ENCODE measurements around the gene BGLAP. TPM values are rescaled to one million over a fixed set of nuclear protein-coding genes. Genes with fewer than 3 reads are reported as not detected.

BGLAP gene
- polyA plus RNA-seq, 1 donor from 2014 or later: 2.5 TPM

GRCh38 chr1:156286061-156286460, 44.1 kb downstream of the BGLAP start:
- Histone ChIP-seq H3K27ac (ENCODE audit: low read length) (no peak overlapping the region), H3K4me3 (ENCODE audit: low read length) (no peak overlapping the region), H3K9ac (ENCODE audit: low read length) (no peak overlapping the region), H3F3A (ENCODE audit: insufficient read depth, low read length, poor library complexity, severe bottlenecking) (no peaks in the 10 kb centered on the region), H3K9me3 (ENCODE audit: low read length) (no peaks in the 10 kb centered on the region), H3K27me3 (ENCODE audit: insufficient read depth, low read depth, low read length) (no peaks in the 10 kb centered on the region), H3K9me2 (ENCODE audit: insufficient read depth, low read length) (no peaks in the 10 kb centered on the region), H2AFZ (ENCODE audit: low read depth, low read length) (no peak overlapping the region), H4K20me1 (ENCODE audit: insufficient read depth) (no peaks in the 10 kb centered on the region), H3K36me3 (ENCODE audit: insufficient read depth, low read length) (no peaks in the 10 kb centered on the region), H3K4me2 (ENCODE audit: low read length) (no peak overlapping the region), H3K79me2 (replicated peaks; ENCODE audit: insufficient read depth, low read length) (peaks cover 14% of the 10 kb centered on the region)
- no peak for TF ChIP-seq POLR2AphosphoS5 (IDR thresholded peaks at IDR 0.05)
- no peak for TF ChIP-seq EZH2 (IDR thresholded peaks at IDR 0.05; ENCODE audit: borderline replicate concordance, insufficient read depth, low read length, poor library complexity, severe bottlenecking)
- no peak for TF ChIP-seq EP300 (conservative IDR thresholded peaks at IDR 0.05; ENCODE audit: poor library complexity, severe bottlenecking)
- TF ChIP-seq CTCF (IDR thresholded peaks at IDR 0.05; ENCODE audit: poor library complexity, severe bottlenecking): no peak
- no peak for TF ChIP-seq MXI1 (conservative IDR thresholded peaks at IDR 0.05; ENCODE audit: poor library complexity, severe bottlenecking)
- no peak for TF ChIP-seq TAF1 (IDR thresholded peaks at IDR 0.05; ENCODE audit: low read depth)
- TF ChIP-seq SMC3 (conservative IDR thresholded peaks at IDR 0.05; ENCODE audit: poor library complexity): no peak
- TF ChIP-seq RAD21 (conservative IDR thresholded peaks at IDR 0.05): no peak
- no peak for TF ChIP-seq REST (IDR thresholded peaks at IDR 0.05; ENCODE audit: borderline replicate concordance)

- no peak overlapping the region for H3K4me2 ChIP-seq (ENCODE audit: low read length)
- no peak overlapping the region for H3K9ac ChIP-seq (ENCODE audit: low read length)
- H2AFZ ChIP-seq (ENCODE audit: low read depth, low read length): no peak overlapping the region
- H3K27ac ChIP-seq (ENCODE audit: low read length): no peak overlapping the region
- no peaks in the 10 kb centered on the region for H3K9me2 ChIP-seq (ENCODE audit: insufficient read depth, low read length)
- H3K27me3 ChIP-seq (ENCODE audit: insufficient read depth, low read depth, low read length): no peaks in the 10 kb centered on the region
- no peaks in the 10 kb centered on the region for H3K9me3 ChIP-seq (ENCODE audit: low read length)
- H4K20me1 ChIP-seq (ENCODE audit: insufficient read depth): no peaks in the 10 kb centered on the region
- no peak overlapping the region for H3K4me3 ChIP-seq (ENCODE audit: low read length)
- TF ChIP-seq RAD21 (conservative IDR thresholded peaks at IDR 0.05): no peak
- TF ChIP-seq MXI1 (conservative IDR thresholded peaks at IDR 0.05; ENCODE audit: poor library complexity, severe bottlenecking): no peak
- no peak for TF ChIP-seq REST (IDR thresholded peaks at IDR 0.05; ENCODE audit: borderline replicate concordance)
- no peak for TF ChIP-seq EZH2 (IDR thresholded peaks at IDR 0.05; ENCODE audit: borderline replicate concordance, insufficient read depth, low read length, poor library complexity, severe bottlenecking)
- no peak for TF ChIP-seq EP300 (conservative IDR thresholded peaks at IDR 0.05; ENCODE audit: poor library complexity, severe bottlenecking)
- H3K36me3 ChIP-seq (ENCODE audit: insufficient read depth, low read length): no peaks in the 10 kb centered on the region
- H3F3A ChIP-seq (ENCODE audit: insufficient read depth, low read length, poor library complexity, severe bottlenecking): no peaks in the 10 kb centered on the region
- H3K79me2 ChIP-seq (replicated peaks; ENCODE audit: insufficient read depth, low read length): no peaks in the 10 kb centered on the region
These were observed 47.9 kb downstream of the BGLAP start for GRCh38 chr1:156289857-156290256.
